GM10847 (cell line): ENCODE results near the gene SDC3.

Experiments used
- POLR2A ChIP-seq: IDR thresholded peaks from 2 replicates; pipeline ENCODE4 v1.6.1; 2011; ENCODE audit not compliant: insufficient read length; ENCODE audit errors: extremely low read depth

SDC3 gene

GRCh38 chr1:30879126-30879786 lies 29.3 kb downstream of the SDC3 start:
- no peak for TF ChIP-seq POLR2A

- TF ChIP-seq POLR2A, result no peak
Measured at GRCh38 chr1:30878559-30878958, 30.0 kb downstream of the SDC3 start.

GRCh38 chr1:30878016-30878415 lies 30.5 kb downstream of the SDC3 start:
- TF ChIP-seq POLR2A, result no peak

- no peak for TF ChIP-seq POLR2A
Measured at GRCh38 chr1:30877205-30877912, 31.2 kb downstream of the SDC3 start.

GRCh38 chr1:30876451-30877204 lies 31.9 kb downstream of the SDC3 start:
- no peak for TF ChIP-seq POLR2A

GRCh38 chr1:30875916-30876315 lies 32.6 kb downstream of the SDC3 start:
- TF ChIP-seq POLR2A, result no peak

- no peak for TF ChIP-seq POLR2A
Measured at GRCh38 chr1:30875197-30875596, 33.4 kb downstream of the SDC3 start.

- TF ChIP-seq POLR2A, result no peak
Measured at GRCh38 chr1:30874176-30874575, 34.4 kb downstream of the SDC3 start.

GRCh38 chr1:30872948-30873263 lies 35.7 kb downstream of the SDC3 start:
- no peak for TF ChIP-seq POLR2A

- no peak for TF ChIP-seq POLR2A
Measured at GRCh38 chr1:30872033-30872947, 36.3 kb downstream of the SDC3 start.

GRCh38 chr1:30871276-30871871 lies 37.2 kb downstream of the SDC3 start:
- no peak for TF ChIP-seq POLR2A

GRCh38 chr1:30870656-30871055 lies 37.9 kb downstream of the SDC3 start:
- no peak for TF ChIP-seq POLR2A

GRCh38 chr1:30870035-30870434 lies 38.5 kb downstream of the SDC3 start:
- no peak for TF ChIP-seq POLR2A

GRCh38 chr1:30868833-30869435 lies 39.6 kb downstream of the SDC3 start:
- TF ChIP-seq POLR2A, result no peak

GRCh38 chr1:30867537-30867936 lies 41.0 kb downstream of the SDC3 start:
- no peak for TF ChIP-seq POLR2A

- TF ChIP-seq POLR2A, result no peak
Measured at GRCh38 chr1:30866594-30866993, 42.0 kb downstream of the SDC3 start.
